AG04450 (cell line): Measurements from ENCODE around the gene GMPPA. TPM values are rescaled to one million over a fixed set of nuclear protein-coding genes. Genes with fewer than 3 reads are reported as not detected.

ENCODE experiments used
- CTCF ChIA-PET: fragments of 300-600, 350-600 bp; formaldehyde crosslinking; extraction: SDS; loops from one replicate; lab custom pipeline; 2022; ENCODE audit warnings: antibody characterized with exemption, inconsistent platforms; lab: Charles Lee
- POLR2A ChIA-PET: fragments of 350-600 bp; formaldehyde crosslinking; extraction: SDS; loops from one replicate; lab custom pipeline; 2021; ENCODE audit warnings: antibody characterized with exemption, inconsistent platforms; lab: Yijun Ruan, JAX
- DNase-seq: peaks from one replicate; pipeline ENCODE4 v3.0.0-alpha.2; 2011; ENCODE audit warnings: low read depth, low spot score
- H3K27ac ChIP-seq: one replicate; pipeline ENCODE4 v1.5.1; 2012; ENCODE audit warnings: low read depth, low read length, control low read depth
- H3K27me3 ChIP-seq: one replicate; pipeline ENCODE4 v1.6.0; 2012; ENCODE audit warnings: low read length; ENCODE audit not compliant: control insufficient read depth, insufficient read depth
- H3K4me3 ChIP-seq: 2 replicates; pipeline ENCODE4 v1.5.1; 2011; ENCODE audit warnings: mild to moderate bottlenecking, low read depth, low read length, control low read depth
- H3K9me3 ChIP-seq: 2 replicates; pipeline ENCODE4 v1.5.1; 2012; ENCODE audit warnings: low read length; ENCODE audit not compliant: control insufficient read depth, insufficient read depth
- polyA plus RNA-seq: library from polyadenylated mRNA; depleted of rRNA; stranded (reverse); fragments of >200 nt; gene quantifications from 2 replicates; pipeline ENCODE4 v1.2.3, GENCODE V29; 2011
- TF ChIP-seq, protein P1 (sequence below): IDR thresholded peaks from 2 replicates; pipeline ENCODE4 v1.5.1; 2011; ENCODE audit warnings: low read depth, low read length, control low read depth, inconsistent platforms

The GMPPA gene
- polyA plus RNA-seq, 1 experiment = 90.1 TPM

DNA sequence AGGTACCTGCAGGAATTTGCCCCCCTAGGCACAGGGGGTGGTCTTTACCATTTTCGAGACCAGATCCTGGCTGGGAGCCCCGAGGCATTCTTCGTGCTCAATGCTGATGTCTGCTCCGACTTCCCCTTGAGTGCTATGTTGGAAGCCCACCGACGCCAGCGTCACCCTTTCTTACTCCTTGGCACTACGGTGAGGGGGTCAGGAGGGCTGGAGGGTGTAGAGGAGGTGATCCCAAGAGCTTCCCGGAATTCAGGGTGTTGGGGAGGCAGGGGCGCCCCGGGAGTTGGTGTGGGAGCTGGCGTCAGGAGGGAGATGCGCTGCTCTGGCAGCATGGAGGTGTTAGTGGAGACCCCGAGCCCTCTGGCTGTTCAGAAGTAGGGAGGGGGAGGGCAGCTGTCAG is 3.2 kb downstream of the GMPPA start:
- Histone ChIP-seq H3K4me3 (no peak overlapping the region), H3K9me3 (no peaks in the 10 kb centered on the region; the same call in 1 of the 2 replicates), H3K27ac (no peak overlapping the region), H3K27me3 (no peaks in the 10 kb centered on the region)
- ChIA-PET CTCF (interaction anchor here (4.7 to 5.9 kb wide), 3 partner anchors 8 to 26 kb away, joined by 16 to 67 read pairs (median 39); no protein-coding TSS in a partner anchor), POLR2A (no interaction called here)
- DNase-seq = no peak
- TF ChIP-seq, protein P1, sequence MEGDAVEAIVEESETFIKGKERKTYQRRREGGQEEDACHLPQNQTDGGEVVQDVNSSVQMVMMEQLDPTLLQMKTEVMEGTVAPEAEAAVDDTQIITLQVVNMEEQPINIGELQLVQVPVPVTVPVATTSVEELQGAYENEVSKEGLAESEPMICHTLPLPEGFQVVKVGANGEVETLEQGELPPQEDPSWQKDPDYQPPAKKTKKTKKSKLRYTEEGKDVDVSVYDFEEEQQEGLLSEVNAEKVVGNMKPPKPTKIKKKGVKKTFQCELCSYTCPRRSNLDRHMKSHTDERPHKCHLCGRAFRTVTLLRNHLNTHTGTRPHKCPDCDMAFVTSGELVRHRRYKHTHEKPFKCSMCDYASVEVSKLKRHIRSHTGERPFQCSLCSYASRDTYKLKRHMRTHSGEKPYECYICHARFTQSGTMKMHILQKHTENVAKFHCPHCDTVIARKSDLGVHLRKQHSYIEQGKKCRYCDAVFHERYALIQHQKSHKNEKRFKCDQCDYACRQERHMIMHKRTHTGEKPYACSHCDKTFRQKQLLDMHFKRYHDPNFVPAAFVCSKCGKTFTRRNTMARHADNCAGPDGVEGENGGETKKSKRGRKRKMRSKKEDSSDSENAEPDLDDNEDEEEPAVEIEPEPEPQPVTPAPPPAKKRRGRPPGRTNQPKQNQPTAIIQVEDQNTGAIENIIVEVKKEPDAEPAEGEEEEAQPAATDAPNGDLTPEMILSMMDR = no peak

DNA sequence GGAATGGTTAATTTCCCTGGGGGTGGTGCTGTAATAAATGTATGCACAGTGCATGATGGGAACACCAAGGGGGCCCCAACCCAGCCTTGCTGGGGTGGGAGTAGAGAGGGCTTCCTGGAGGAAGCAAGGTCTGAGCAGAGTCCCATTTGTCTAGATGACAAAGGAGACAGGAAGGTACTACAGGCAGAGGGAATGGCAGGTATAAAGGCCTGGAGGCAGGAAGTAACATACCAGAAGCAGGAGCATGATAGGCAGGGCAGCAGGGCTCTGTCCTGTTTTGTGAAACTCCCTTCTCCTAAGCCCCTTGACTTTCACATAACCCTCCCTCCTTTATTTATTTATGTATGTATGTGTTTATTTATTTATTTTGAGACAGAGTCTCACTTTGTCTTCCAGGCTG is 3.9 kb downstream of the GMPPA start:
- Histone ChIP-seq H3K27me3 (no peaks in the 10 kb centered on the region), H3K4me3 (no peak overlapping the region), H3K9me3 (no peaks in the 10 kb centered on the region; the same call in 1 of the 2 replicates), H3K27ac (no peak overlapping the region)
- ChIA-PET POLR2A (no interaction called here), CTCF (interaction anchor here (0.6 to 0.9 kb wide), 2 partner anchors 27 to 57 kb away, joined by 3 read pairs; no protein-coding TSS in a partner anchor)
- TF ChIP-seq, protein P1 = no peak
- DNase-seq = no peak

DNA sequence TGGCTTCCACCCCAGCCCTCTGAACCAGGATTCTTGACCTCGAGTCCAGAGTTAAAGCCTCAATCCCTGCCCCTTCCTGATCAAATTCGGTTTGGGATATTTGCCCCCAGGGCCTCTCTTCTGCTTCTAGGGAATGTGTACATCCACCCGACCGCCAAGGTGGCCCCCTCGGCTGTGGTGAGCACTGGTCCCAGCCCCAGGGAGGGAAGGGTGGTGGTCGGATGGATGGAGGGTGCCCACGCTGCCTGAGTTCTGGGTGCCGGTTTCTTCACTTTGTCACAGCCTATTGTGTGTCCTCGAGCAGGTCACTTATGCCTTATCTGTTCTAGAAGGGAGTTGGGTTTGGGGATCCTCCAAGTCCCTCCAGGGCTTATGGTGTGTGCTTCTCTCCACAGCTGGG is 6.9 kb downstream of the GMPPA start:
- Histone ChIP-seq H3K4me3 (no peak overlapping the region), H3K27me3 (peaks cover 4% of the 10 kb centered on the region), H3K9me3 (no peaks in the 10 kb centered on the region; the same call in 1 of the 2 replicates), H3K27ac (no peak overlapping the region)
- DNase-seq = no peak
- POLR2A ChIA-PET = no interaction called here
- TF ChIP-seq, protein P1 = no peak
- CTCF ChIA-PET = interaction anchor here (1.3 to 1.6 kb wide), 2 partner anchors 10 to 46 kb away, joined by 3 to 7 read pairs; a partner anchor contains a TSS

DNA sequence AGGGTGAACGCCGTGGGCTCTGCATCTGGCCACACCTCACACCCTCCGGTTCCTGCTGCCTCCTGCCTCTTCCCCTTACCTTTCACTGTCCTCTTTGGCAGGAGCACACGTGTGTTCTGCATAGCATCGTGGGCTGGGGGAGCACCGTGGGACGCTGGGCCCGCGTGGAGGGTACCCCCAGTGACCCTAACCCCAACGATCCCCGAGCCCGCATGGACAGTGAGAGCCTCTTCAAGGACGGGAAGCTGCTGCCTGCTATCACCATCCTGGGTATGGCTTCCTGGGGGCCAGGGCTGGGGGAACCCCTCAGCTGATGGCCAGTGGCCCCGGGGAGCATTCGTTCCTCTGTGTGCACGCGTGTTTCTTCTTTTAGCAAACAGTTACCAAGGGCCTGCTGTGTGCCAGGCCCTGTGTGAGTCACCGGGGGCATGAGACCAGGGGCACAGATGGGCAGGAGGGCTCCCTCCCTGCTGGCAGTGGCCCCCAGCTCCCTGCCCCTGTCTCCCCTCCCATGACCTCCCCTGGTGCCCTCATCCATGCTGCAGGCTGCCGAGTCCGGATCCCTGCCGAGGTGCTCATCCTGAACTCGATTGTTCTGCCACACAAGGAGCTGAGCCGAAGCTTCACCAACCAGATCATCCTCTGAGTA is 7.6 kb downstream of the GMPPA start:
- ChIA-PET POLR2A (no interaction called here), CTCF (interaction anchor here (1.6 to 4.5 kb wide), 2 partner anchors 11 to 16 kb away, joined by 7 to 97 read pairs; a partner anchor contains a TSS)
- Histone ChIP-seq H3K9me3 (peaks cover 5% of the 10 kb centered on the region), H3K4me3 (no peak overlapping the region), H3K27me3 (peaks cover 11% of the 10 kb centered on the region), H3K27ac (no peak overlapping the region)
- DNase-seq = no peak
- TF ChIP-seq, protein P1 = no peak
